Measurements from ENCODE around the gene DYSF.
"Not testable (repeated sequence)": the region's sequence is repeated elsewhere in the genome, so short reads cannot be mapped to it uniquely, and the experiment has no call there.

The DYSF gene

DNA sequence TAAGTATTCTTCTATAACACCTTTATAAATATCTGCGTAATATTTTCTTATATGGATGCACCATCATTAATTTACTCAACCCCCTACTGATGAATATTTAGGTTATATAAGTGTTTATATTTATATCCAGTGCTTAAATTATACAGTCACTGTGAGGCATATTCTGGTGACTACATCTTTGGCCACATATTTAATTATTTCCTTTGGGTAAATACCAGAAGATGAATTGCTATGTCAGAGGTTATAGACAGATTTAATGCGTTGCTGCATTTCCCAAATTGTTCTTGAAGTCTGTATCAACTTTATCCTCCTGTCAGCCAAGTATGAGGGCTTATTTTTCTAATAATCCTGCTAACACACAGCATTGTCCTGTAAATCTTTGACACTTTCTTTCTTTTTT, 18.7 kb downstream of the DYSF start:
- DNase-seq (ENCODE audit: low spot score) = no peak

DNA sequence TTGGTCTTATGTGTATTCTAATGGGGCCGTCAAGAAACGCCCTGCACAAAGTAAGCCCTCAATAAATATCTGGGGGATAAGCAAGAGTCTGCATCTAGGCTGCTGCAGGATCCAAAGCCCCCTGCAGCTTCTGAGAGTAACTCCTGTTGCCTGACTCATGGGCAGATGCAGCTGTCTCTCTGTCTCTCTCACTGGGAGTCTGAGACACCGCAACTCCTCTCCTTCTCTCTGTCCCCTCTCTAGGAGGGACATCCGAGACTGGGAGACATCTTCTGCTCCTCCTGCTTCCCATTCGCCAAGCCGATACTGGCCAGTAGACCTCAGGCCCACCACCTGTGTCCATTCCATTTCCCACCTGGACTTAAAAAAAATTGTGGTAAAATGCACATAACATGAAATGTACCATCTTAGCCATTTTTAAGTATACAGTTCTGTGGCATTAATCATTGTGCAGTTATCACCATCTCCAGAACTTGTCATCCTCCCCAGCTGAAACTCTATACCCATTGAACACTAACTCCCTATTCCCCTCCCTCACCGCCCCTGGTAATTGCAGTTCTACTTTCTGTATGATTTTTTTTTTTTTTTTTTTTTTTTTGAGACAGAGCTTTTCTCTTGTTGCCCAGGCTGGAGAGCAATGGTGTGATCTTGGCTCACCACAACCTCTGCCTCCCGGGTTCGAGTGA, 20.1 kb downstream of the DYSF start:
- DNase-seq (ENCODE audit: low spot score) = no peak

DNA sequence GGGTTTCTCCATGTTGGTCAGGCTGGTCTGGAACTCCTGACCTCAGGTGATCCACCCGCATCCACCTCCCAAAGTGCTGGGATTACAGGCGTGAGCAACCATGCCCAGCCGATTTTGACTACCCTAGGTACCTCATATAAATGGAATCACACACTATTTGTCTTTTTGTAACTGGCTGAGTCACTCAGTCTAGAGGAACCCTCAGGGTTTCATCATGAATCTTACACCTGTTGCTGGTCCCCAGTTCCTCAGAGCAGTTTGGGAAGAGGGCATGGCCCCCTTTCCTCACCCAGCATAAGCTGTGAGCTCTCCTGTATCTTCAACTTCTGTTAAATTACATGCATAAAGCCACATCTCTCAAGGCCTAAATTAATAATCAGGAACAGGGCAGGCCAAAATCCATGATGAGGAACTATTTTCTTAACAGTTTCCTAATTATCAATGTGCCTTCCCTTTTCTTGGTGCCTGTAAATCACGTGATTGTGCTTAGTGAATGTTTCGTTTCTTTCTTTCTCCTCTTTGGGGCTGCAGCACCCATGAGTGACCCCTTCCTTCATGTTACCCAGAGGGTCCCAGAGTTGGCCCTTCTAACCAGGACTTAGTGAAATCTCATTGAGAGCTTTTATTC, 20.9 kb downstream of the DYSF start:
- no peak for DNase-seq (ENCODE audit: low spot score)

DNA sequence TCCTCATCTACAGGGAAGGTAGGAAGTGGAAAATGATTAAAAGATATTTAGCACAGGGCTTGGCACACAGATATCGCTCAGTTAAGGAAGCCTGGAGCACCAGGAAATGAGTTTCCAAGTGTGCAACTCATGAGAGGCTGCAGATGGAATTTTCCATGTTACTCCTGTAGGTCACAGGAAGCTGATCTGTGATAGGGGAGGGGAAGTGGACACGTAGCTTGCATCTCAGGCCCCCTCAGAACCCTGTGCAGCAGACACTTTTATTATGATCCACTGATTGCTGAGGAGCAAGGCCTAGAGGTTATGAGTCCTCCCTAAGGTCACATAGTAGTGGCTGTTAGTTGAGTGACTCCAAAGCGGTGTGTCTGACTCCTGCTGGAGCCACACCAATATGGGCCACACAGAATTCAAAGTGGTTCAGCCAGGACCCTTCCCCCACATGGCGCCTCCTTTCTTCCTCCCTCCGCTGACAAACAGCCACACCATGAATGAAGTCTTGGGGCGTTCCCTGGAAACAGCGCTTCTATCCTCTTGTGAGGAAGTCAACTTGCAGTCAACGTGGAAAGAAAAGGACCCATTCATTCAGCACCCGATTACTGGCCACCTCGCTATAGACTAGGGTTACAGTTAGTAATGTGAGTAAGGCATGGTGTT, 21.5 kb downstream of the DYSF start:
- DNase-seq (ENCODE audit: low spot score) = no peak

DNA sequence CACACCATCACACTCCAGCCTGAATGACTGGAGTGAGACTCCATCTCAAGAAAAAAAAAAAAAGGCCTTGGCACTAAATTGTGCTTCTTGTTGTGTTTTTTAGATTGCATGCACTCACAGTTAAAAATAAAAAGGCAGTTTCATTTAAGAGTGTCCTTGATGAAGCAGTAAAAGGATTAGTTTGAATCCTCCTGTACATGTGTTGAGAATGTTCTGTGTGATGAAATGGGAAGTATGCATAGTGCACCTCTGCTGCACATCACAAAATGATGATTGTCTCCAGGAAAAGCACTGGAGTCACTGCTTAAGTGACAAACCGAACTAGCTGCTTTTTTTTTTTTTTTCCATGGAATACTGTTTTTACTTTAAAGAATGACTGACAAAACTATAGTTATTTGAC, 23.1 kb downstream of the DYSF start:
- no peak for DNase-seq (ENCODE audit: low spot score)

DNA sequence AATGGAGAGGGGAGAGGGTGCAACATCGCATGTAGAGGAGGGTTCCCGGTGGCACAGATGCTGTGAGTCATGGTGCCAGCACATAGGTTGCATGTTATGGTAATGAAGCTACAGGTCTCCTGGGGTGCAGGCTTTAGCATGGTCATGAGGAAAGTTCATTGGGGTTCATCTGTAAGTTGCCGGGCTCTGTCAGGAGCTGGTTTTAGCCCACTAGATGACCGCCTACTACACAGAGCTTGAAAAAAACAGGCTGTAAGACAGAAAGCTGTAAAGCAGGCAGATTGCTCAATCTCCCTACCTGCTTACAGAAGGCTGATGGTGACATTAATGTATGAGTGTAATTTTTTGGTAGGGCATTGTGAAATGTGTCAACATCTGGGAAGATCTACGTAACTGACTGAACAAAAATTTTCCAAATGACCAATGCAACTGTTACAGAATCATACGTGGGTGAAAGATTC, 23.9 kb downstream of the DYSF start:
- DNase-seq (ENCODE audit: low spot score) = no peak

DNA sequence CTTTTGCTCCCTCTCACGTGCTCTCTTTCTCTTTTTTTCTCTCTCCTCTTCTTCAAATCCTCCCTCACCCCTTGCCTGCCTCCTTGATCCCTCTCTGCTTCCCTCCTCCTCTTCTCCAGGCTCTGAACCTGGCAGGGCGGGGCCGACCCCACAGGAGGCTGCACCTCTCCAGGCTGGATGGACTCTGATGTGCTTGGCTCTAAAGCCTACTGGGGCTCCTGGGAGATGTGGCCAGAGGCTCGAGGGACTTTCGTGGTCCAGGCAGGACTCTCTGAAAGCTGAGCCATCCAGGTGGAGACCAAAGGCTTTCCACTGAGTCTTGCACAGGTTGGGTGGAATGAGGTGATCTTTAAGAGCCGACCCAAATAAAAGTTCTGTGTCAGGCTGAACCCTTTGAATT, 25.4 kb downstream of the DYSF start:
- no peak for DNase-seq (ENCODE audit: low spot score)

DNA sequence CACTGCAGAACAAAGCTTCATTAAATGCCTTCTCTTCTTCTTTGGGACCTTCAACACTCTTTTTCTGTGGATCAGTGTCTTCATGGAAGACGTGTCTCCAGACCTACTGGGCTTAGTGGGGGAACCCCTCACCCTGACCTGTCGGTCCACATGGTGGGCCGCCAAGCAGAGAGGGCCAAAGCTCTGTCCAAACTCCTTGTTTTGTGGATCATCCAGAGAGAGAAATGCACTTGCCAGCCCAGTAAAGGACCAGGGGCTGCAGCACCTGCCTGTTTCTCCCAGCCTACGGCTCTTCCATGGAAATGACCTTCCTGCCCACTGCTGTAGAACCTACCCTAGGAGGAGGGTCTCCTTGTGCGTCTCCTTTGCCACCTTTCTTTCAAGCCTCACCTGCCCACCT, 25.9 kb downstream of the DYSF start:
- DNase-seq (ENCODE audit: low spot score) = no peak

DNA sequence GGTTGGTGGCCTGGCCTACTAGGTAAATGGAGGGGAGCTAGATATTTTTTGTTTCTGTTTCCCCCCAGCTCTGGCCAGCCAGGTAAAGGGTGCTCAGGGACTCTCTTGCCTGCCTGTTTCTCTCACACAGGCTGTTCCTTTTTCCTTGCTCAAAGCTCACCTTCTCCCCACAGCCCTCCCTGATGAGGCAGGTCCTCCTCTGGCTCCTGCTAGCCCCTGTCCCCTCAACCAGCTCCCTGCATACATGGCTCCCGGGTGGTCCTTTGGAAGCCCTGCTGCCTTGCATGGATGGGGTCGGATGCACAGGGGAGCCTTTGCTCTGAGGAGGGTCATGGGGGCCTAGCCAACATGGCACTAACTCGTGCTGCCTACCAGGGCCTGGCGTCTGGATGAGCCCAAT, 27.8 kb downstream of the DYSF start:
- DNase-seq (ENCODE audit: low spot score) = no peak

DNA sequence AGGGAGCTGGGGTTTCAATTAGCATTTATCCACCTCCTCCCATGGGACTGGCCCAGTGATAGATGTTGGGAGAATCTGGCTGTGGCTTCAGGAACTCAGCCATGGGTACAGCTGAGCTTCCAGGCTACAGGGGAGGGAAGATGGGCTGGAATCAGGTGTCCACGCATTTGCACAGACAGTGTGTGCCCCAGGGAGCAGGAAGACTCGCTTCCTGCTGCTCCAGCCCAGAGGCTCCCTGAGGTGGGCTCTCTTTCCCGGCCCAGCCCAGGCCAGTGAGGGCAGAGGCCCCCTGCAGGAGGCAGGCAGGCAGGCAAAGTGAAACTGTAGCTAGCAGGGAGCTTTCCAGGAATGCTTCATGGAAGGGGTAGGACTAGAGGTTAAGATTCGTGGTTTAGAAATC, 28.7 kb downstream of the DYSF start:
- DNase-seq (ENCODE audit: low spot score) = no peak

DNA sequence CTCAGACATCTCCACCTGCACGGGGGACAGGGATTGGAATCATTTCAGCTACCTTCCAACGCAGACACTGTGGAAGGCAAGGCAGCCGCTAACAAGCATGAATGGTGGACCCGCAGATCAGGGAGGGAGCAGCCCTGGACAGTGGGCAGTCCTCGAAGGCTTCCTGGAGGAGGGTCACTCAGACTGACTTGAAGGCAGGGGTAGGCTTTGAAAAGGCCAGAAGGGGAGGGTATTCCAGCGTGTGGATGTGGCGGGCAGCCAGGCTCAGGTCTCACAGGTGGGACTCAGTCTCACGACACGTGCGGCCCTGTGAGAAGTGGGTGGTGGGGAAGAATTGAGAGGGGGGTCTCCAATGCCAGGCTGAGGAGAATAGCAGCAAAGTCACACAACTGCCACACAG, 29.9 kb downstream of the DYSF start:
- DNase-seq (ENCODE audit: low spot score) = no peak

DNA sequence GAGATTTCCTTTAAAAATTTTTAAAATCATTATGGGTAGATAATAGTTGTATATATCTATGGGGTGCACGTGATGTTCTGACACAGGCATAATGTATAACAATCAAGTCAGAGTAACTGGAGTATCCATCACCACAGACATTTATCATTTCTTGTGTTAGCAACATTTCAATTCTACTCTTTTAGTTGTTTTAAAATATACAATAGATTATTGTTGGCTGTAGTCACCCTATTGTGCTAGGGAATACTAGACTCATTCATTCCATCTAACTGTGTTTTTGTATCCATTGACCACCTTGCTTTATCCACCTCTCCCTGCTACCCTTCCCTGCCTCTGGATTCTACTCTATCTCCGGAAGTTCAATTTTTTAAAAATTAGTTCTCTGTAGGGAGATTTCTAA, 31.0 kb downstream of the DYSF start:
- DNase-seq (ENCODE audit: low spot score) = no peak

DNA sequence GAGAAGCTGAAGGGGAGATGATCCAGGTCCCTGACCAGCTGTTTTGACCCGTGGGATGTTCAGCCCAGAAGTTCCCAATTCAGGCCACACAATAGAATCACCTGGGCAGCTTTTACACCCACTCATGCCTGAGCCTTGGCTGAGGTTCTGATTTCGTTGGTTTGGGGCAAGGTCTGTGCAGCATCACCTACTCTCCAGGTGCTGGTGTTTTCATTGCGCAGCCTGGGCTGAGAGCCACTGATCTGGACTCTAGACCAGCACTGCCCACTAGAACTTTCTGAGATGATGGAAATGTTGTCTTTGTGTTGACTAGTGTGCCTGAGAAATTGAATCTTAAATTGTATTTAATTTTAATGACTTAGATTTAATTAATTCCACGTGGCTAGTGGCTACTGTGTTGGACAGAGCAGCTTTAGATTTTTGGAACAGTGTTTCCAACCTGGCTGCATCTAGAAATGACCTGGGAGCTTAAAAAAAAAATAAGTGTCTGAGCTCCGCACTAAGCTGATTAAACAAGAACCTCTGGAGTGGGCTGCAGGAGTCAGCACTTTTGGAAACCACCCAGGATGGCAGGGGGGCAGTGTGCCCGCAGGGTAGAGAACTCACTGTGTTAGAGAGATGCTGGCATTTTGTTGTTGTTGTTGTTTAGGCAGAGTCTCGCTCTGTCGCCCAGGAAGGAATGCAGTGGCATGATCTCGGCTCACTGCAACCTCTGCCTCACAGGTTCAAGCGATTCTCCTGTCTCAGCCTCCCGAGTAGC, 33.7 kb downstream of the DYSF start:
- no peak for DNase-seq (ENCODE audit: low spot score)

DNA sequence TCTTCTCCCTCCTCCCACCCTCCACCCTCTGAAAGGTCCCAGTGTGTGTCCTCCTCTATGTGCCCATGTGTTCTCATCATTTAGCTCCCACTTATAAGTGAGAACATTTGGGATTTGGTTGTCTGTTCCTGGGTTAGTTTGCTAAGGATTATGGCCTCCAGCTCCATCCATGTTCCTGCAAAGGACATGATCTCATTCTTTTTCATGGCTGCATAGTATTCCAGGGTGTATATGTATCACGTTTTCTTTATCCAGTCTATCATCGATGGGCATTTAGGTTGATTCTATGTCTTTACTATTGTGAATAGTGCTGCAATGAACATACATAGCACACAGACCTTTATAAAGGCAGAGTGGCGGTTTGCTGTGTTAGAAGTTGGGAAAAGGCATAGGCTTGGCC, 38.2 kb downstream of the DYSF start:
- not testable (repeated sequence) for DNase-seq (ENCODE audit: low spot score)

DNA sequence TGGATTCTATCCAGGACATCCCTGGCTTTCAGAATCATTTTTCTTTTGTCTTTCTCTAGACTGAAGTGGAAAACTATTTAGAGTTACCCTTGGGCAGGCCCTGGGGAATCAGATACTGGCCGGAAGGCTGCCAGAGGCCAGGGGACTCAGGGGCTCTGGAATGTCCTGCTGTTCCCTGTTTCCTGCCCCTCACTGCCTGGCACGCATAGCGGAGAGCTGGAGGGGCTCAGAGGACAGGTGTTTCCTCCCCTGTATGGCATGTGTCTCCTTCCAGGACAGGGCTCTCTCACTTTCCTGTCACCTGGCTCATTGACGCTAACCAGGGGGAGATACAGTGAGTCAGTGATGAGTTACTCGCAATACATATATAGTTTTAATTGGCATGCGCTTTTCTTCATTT, 38.8 kb downstream of the DYSF start:
- DNase-seq (ENCODE audit: low spot score) = no peak

DNA sequence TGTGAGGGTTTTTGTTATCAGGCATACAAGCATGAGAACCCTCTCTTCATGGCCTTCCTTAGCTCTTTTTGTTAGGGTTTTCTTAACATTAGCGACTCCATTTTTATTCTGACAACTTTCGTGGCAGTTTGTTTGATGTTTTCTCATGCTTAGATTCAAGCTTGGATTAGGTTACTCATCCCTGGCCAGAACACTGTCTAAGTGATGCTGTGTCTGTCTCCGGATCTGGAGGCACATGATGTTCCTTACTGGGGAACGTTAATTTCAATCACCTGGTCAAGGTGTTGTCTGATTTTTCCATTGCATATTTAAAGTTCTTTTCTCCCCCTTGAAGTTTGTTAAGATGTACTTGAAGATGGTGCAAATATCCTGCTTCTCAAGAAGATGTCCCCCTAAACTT, 40.7 kb downstream of the DYSF start:
- DNase-seq (ENCODE audit: low spot score) = no peak

DNA sequence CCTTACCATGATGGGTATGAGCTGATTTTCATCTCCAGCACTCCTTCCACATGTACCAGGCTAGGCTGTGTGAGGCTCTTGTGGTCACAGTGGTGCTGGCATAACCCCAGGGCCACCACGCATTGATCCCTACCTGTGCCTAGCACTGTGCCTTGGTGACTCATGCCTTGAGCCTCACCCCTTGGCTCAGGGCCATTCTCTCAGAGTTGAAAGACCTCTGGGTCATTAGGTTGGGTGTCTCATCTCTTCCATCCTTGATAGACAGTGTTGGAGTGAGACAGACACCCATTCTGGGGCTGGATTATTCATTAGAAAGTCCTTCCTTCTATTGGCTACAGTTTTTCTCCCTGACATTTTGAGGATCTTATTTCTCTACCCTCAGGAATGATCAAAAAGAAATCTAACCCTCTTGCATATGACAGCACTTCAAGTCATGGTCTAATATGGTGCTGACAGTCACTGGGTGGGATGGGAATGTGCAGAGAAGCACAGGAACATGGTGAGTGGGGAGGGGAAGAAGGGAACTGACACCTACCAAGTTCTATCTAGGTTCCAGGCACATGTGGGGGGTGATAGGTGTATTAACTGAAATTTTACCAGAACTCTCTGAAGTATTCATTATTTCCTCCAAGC, 41.3 kb downstream of the DYSF start:
- no peak for DNase-seq (ENCODE audit: low spot score)

DNA sequence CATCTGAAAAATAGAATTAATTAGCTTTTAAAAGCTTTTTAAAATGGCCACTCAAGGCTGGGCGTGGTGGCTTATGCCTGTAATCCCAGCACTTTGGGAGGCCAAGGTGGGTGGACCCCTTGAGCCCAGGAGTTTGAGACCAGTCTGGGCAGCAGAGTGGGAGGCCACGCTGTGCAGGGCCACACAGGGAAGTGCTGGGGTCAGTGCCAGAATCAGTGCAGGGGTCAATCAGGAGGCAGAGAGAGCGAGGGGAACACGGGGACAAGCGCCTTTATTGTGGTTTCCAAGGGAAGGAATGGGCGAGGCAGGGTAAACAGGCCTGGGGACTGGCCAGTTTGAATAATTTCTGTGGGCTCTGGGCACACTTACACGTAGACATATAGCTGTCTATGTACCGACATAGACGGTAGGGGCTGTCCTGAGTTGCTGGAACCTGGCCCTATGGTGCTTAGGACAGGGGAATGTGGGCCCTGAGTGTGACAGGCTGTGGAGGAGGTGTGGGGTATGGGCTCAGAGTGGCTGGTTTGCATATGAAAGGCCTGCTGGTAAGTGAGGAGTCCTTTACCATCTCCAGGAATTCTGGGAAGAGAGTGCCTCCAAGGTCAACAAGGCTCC, 42.9 kb downstream of the DYSF start:
- no peak for DNase-seq (ENCODE audit: low spot score)

DNA sequence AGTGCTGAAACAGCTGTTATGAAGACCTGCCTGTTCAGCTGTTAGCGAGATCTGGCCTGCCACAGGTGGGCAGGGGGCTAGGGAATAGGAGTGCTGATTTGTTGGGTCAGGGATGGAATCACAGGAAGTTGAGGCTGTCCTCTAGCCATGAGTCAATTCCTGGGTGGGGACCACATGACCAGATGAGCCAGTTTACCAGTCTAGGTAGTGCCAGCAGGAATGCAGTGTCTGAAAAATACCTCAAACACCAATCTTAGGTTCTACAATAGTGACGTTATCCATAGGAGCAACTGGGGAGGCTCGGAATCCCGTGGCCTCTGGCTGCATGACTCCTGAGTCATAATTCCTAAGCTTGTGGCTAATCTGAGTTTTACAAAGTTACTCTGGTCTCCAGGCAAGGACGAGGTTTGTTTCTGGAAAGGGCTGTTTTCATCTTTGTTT, 44.9 kb downstream of the DYSF start:
- DNase-seq (ENCODE audit: low spot score) = no peak

DNA sequence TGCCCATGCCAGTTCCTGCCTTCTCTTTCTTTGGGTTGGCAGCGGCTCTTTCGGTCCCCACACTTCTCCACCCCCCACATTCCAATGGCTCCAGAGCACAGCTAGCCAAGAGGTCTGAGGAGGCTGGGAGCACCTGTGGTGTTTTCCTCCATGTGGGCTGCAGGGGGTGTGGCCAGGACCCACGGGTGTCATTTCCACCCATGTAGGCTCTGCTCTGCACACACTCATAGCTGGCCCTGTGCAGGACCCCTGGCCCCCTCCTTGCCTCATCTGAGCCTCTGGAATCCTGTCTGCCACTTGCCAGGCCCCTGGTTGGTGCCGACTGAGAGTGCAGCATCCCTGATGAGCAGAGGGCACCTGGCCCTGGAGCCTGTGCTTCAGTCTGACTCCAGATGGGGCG, 46.3 kb downstream of the DYSF start:
- no peak for DNase-seq (ENCODE audit: low spot score)

DNA sequence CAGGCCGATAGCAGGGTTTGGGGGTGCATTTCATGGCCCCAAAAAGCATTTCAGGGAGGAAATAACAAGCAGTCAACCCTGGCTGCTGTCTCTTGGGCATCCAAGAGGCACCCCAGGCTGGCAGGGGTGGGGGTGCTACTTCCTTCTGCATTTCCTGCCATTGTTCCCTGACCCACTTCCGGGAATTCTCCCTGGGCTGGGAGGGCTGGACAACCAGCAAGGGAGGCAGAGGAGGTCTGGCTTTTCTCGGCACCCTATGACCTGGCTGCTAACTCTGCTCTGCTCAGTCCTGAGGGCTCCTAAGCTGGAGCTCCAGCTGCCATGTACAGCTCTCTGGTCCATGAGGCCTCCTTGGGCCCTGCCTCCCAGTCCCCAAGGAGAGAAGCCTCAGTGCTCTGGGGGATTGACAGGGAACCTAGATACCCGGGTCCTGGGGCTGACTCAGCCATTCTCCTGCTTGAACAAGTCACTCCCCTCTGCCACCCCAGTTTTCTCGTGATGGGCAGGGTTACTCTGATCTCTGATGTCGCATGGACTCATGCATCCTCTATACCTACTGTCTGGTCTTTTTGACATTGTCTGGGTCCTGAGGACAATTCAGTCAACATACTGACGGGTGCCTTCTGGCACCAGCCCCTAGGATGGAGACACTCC, 47.2 kb downstream of the DYSF start:
- DNase-seq (ENCODE audit: low spot score) = no peak

Data from germinal center (tissue), 1 donor.